Islet precursor cell (in vitro differentiated cells): ENCODE measurements around the gene CCSER1.
A peak's percentile ranks its signal among the peaks of the same experiment; 100 is the strongest.
"Not testable (repeated sequence)": the region's sequence is repeated elsewhere in the genome, so short reads cannot be mapped to it uniquely, and the experiment has no call there.

Experiments used
- DNase-seq: peaks from one replicate; pipeline ENCODE4 v3.0.0-alpha.2; 2018

Gene CCSER1

GRCh38 chr4:90584051-90584450, 456.9 kb downstream of the CCSER1 start:
- no peak for DNase-seq

GRCh38 chr4:90585961-90586360, 458.8 kb downstream of the CCSER1 start:
- DNase-seq = no peak

GRCh38 chr4:90586799-90587198, 459.6 kb downstream of the CCSER1 start:
- no peak for DNase-seq

- no peak for DNase-seq
Observed at GRCh38 chr4:90597927-90598326, 470.7 kb downstream of the CCSER1 start.

- DNase-seq = no peak
Observed at GRCh38 chr4:90598741-90599140, 471.5 kb downstream of the CCSER1 start.

GRCh38 chr4:90602726-90603125, 475.5 kb downstream of the CCSER1 start:
- DNase-seq = no peak

GRCh38 chr4:90603540-90603939, 476.3 kb downstream of the CCSER1 start:
- DNase-seq = no peak

GRCh38 chr4:90606781-90607180, 479.6 kb downstream of the CCSER1 start:
- no peak for DNase-seq

GRCh38 chr4:90614371-90614770, 487.2 kb downstream of the CCSER1 start:
- DNase-seq = no peak

- no peak for DNase-seq
Observed at GRCh38 chr4:90621080-90621479, 493.9 kb downstream of the CCSER1 start.

- DNase-seq = no peak
Observed at GRCh38 chr4:90624781-90625180, 497.6 kb downstream of the CCSER1 start.

GRCh38 chr4:90641861-90642599, 514.8 kb downstream of the CCSER1 start:
- no peak for DNase-seq

GRCh38 chr4:90643156-90643555, 516.0 kb downstream of the CCSER1 start:
- DNase-seq = no peak

GRCh38 chr4:90648311-90648710, 521.1 kb downstream of the CCSER1 start:
- DNase-seq = no peak

- DNase-seq = no peak
Observed at GRCh38 chr4:90648791-90649190, 521.6 kb downstream of the CCSER1 start.

- no peak for DNase-seq
Observed at GRCh38 chr4:90660672-90661071, 533.5 kb downstream of the CCSER1 start.

- no peak for DNase-seq
Observed at GRCh38 chr4:90670183-90670582, 543.0 kb downstream of the CCSER1 start.

- peak; percentile 76 for DNase-seq
Observed at GRCh38 chr4:90689739-90690138, 562.5 kb downstream of the CCSER1 start.

GRCh38 chr4:90695411-90695810, 568.2 kb downstream of the CCSER1 start:
- DNase-seq = no peak

GRCh38 chr4:90705501-90705900, 578.3 kb downstream of the CCSER1 start:
- not testable (repeated sequence) for DNase-seq

GRCh38 chr4:90715242-90715641, 588.0 kb downstream of the CCSER1 start:
- no peak for DNase-seq

- no peak for DNase-seq
Observed at GRCh38 chr4:90718931-90719330, 591.7 kb downstream of the CCSER1 start.

GRCh38 chr4:90727938-90728337, 600.7 kb downstream of the CCSER1 start:
- DNase-seq = peak; percentile 91

- DNase-seq = no peak
Observed at GRCh38 chr4:90730752-90731151, 603.6 kb downstream of the CCSER1 start.

GRCh38 chr4:90733211-90733610, 606.0 kb downstream of the CCSER1 start:
- no peak for DNase-seq
